NB4 (cell line): ENCODE measurements around the gene RWDD1.

Experiments used
- DNase-seq: peaks from one replicate; pipeline ENCODE4 v3.0.0; 2010; ENCODE audit warnings: low read depth
- H3K4me3 ChIP-seq: one replicate; pipeline ENCODE4 v1.5.1; 2011; ENCODE audit warnings: mild to moderate bottlenecking, low read depth, low read length, moderate library complexity
- CTCF ChIP-seq: IDR thresholded peaks from one replicate; pipeline ENCODE4 v1.5.1; 2012; ENCODE audit warnings: low read depth, low read length
- MAX ChIP-seq: IDR thresholded peaks from 2 replicates; pipeline ENCODE4 v1.6.1; 2011; ENCODE audit warnings: low read depth, low read length
- MYC ChIP-seq: IDR thresholded peaks from 2 replicates; pipeline ENCODE4 v1.6.1; 2011; ENCODE audit warnings: low read depth, low read length
- POLR2A ChIP-seq: IDR thresholded peaks from 2 replicates; pipeline ENCODE4 v1.6.1; 2011; ENCODE audit warnings: mild to moderate bottlenecking; ENCODE audit not compliant: insufficient read length; ENCODE audit errors: extremely low read depth

The RWDD1 gene

DNA sequence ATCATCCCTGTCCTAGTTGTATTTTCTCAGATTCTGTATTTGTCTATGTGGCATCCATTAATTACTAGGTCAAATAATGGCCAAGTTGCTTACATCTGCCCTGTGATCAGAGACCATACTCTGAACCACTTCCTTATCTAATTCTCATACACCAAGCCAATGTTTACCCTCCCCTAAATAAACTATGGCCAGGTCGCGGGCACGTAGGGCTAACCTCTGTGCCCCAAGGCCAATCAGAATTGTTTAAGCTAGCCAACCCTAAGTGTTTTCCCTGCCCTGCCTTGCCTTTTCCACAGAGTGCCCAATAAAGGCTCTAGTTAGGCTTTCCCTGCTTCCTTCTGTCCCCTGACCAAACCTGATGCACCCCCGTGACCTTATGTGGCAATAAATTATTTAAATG lies 20.5 kb upstream of the RWDD1 start:
- TF ChIP-seq MYC, result no peak
- no peak for TF ChIP-seq MAX
- TF ChIP-seq CTCF, result no peak
- TF ChIP-seq POLR2A, result no peak
- DNase-seq, result no peak
- H3K4me3 ChIP-seq, result no peak overlapping the region

- H3K4me3 ChIP-seq, result no peak within 1 kb of the TSS
- no peak for TF ChIP-seq CTCF
- no peak for DNase-seq
Observed at GRCh38 chr6:116553451-116553850, 17.9 kb upstream of the RWDD1 start, which contains the start of gene CALHM4. Gene CALHM4, plus strand, starts transcription at chr6:116553751. Its CDS starts 43 bp downstream, at chr6:116553794.

DNA sequence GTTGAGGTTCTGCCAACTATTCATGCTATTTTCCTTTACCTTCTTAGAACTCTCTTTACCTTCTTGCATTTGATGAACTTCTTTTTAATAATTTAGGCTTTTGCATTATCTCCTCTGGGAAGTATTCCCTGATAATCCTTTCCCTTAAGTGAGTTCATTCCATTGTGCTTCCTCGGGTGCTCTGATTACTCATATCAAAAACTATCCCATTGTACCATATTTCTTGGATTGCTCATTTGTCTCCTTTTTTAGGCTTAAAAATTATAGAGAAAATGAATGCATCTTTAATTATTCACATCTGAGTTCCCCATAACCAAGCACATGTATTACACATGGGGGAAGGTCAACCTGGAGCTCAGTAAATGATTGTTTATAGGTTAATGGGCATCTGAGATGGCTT lies 15.2 kb upstream of the RWDD1 start:
- DNase-seq, result no peak
- H3K4me3 ChIP-seq, result no peak overlapping the region
- TF ChIP-seq MAX (no peak), POLR2A (no peak), CTCF (no peak), MYC (no peak)

DNA sequence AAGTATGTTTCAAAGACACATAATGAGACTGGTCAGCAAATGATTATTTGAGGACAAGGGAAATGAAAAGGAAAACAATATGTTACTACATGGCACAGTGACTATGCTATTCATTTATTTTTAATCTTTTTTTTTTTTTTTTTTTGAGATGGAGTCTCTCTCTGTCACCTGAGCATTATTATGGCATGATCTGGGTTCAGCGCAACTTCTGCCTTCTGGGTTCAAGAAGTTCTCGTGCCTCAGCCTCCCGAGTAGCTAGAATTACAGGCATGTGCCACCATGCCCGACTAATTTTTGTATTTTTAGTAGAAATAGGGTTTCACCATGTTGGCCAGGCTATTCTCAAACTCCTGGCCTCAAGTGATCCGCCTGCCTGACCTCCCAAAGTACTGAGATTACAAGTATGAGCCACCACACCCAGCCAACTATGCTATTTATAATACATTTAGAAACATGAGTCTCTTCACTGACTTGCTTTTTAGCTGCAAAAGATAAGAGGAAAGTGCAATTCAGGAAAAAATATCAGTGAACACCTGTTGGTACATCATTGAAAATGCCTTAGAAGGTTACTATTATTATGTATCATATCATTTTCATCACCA lies 14.4 kb upstream of the RWDD1 start:
- H3K4me3 ChIP-seq, result no peak overlapping the region
- no peak for TF ChIP-seq MAX
- DNase-seq, result no peak

DNA sequence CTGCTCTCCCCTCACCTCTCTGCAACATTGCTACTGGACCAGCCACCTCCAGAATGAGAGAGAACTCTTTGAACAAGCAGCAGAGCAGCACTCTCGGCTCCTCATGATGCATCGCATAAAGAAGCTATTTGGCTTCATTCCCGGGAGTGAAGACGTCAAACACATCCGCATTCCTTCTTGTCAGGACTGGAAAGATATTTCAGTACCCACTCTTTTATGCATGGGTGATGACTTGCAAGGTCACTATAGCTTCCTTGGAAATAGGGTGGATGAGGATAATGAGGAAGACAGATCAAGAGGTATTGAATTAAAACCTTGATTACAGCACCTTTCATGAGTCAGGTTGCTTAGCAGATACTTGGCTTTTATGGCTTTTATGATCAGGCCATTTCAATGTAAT lies 13.4 kb upstream of the RWDD1 start:
- no peak for DNase-seq
- no peak overlapping the region for H3K4me3 ChIP-seq
- no peak for TF ChIP-seq MAX
- TF ChIP-seq POLR2A, result no peak
- TF ChIP-seq CTCF, result no peak
- TF ChIP-seq MYC, result no peak

DNA sequence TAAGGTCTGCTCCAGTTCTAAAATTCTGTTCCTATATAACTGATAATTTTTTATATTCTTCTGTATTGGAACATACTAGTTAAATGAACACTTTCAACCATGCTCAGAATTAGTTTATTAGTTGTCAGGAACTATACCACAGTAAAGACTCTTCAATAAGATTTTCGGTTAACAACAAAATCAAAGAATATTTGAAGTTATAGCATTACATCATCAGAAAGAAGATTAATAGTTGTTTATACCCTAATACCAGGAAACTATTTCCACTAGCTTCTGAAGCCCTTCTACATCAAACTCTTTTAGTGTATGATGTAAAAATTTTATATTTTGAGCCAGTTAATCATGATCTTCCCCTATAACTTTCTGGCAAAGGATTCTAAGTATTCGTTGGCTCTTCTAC lies 11.2 kb upstream of the RWDD1 start:
- no peak for TF ChIP-seq MYC
- no peak for TF ChIP-seq MAX
- no peak for TF ChIP-seq CTCF
- TF ChIP-seq POLR2A, result no peak
- DNase-seq, result no peak
- no peak overlapping the region for H3K4me3 ChIP-seq
